GM06990 (cell line): ENCODE results near the gene NDUFS5.
"Not testable (repeated sequence)": the region's sequence is repeated elsewhere in the genome, so short reads cannot be mapped to it uniquely, and the experiment has no call there.

Experiments used
- DNase-seq: peaks from one replicate; pipeline ENCODE4 v3.0.0-alpha.2; 2011; ENCODE audit not compliant: insufficient read length; ENCODE audit errors: extremely low read depth
- H3K27me3 ChIP-seq: replicated peaks from 2 replicates; pipeline ENCODE4 v1.6.0; 2011; ENCODE audit warnings: low read length; ENCODE audit not compliant: control insufficient read depth, insufficient read depth
- H3K36me3 ChIP-seq: 2 replicates; pipeline ENCODE4 v1.5.1; 2011; ENCODE audit warnings: low read length; ENCODE audit not compliant: control insufficient read depth, insufficient read depth
- H3K4me3 ChIP-seq: replicated peaks from 2 replicates; pipeline ENCODE4 v1.5.1; 2011; ENCODE audit warnings: low read depth, mild to moderate bottlenecking, control low read depth, low read length
- TF ChIP-seq, protein P1 (sequence below): IDR thresholded peaks from 2 replicates; pipeline ENCODE4 v1.5.1; 2011; ENCODE audit warnings: low read length, control low read depth, mild to moderate bottlenecking, inconsistent platforms; ENCODE audit not compliant: insufficient read depth, poor library complexity, severe bottlenecking

The NDUFS5 gene

DNA sequence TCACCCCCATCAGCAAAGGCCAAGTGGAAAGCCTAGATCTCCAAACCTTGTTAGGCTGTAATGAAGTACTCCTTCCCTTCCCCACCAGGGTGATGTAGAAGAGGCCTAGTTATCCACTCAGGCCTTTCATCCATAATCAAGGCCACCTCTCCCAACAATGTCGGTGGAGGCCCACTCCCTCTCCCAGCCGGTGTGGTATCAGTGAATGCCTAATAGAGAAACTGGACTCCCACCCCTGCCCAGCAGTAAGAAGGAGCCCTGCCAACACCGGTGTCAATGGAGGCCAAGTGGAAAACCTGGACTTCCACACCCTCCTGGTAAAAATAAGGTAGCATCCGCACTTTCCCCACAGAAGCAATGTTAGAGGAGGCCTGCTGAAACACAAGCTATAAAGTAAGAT lies 23.9 kb downstream of the NDUFS5 start:
- Histone ChIP-seq H3K27me3 (no peaks in the 10 kb centered on the region), H3K4me3 (no peak overlapping the region), H3K36me3 (no peaks in the 10 kb centered on the region; the same call in 1 of the 2 replicates)
- DNase-seq = no peak
- TF ChIP-seq, protein P1, sequence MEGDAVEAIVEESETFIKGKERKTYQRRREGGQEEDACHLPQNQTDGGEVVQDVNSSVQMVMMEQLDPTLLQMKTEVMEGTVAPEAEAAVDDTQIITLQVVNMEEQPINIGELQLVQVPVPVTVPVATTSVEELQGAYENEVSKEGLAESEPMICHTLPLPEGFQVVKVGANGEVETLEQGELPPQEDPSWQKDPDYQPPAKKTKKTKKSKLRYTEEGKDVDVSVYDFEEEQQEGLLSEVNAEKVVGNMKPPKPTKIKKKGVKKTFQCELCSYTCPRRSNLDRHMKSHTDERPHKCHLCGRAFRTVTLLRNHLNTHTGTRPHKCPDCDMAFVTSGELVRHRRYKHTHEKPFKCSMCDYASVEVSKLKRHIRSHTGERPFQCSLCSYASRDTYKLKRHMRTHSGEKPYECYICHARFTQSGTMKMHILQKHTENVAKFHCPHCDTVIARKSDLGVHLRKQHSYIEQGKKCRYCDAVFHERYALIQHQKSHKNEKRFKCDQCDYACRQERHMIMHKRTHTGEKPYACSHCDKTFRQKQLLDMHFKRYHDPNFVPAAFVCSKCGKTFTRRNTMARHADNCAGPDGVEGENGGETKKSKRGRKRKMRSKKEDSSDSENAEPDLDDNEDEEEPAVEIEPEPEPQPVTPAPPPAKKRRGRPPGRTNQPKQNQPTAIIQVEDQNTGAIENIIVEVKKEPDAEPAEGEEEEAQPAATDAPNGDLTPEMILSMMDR = no peak

DNA sequence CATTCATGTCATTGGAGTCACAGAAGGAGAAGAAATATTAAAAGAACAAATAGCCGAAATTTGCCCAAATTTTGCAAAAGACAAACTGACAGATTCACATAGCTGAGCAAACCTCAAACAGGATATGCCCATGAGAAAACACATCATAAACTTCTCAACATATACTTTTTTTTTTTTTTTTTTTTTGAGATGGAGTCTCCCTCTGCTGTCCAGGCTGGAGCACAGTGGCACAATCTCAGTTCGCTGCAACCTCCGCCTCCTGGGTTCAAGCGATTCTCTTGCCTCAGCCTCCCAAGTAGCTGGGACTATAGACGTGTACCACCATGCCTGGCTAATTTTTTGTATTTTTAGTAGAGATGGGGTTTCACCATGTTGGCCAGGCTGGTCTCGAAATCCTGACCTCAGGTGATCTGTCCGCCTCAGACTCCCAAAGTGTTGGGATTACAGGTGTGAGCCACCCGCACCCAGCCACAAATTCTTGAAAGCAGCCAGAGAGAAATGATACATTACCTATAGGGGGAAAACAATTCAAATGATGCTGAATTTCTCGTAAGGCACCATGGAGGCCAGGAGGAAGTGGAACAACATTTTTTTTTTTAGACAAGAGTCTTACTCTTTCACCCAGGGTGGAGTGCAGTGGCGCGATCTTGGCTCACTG lies 25.2 kb downstream of the NDUFS5 start:
- DNase-seq = not testable (repeated sequence)

GRCh38 chr1:39051956-39052355 lies 25.8 kb downstream of the NDUFS5 start:
- DNase-seq = no peak
- TF ChIP-seq, protein P1 = no peak
- Histone ChIP-seq H3K4me3 (no peak overlapping the region), H3K36me3 (no peaks in the 10 kb centered on the region; the same call in 1 of the 2 replicates), H3K27me3 (no peaks in the 10 kb centered on the region)

More for the DNA sequence above, 25.2 kb downstream of the NDUFS5 start:
- not testable (repeated sequence) for H3K27me3 ChIP-seq, H3K36me3 ChIP-seq, H3K4me3 ChIP-seq

DNA sequence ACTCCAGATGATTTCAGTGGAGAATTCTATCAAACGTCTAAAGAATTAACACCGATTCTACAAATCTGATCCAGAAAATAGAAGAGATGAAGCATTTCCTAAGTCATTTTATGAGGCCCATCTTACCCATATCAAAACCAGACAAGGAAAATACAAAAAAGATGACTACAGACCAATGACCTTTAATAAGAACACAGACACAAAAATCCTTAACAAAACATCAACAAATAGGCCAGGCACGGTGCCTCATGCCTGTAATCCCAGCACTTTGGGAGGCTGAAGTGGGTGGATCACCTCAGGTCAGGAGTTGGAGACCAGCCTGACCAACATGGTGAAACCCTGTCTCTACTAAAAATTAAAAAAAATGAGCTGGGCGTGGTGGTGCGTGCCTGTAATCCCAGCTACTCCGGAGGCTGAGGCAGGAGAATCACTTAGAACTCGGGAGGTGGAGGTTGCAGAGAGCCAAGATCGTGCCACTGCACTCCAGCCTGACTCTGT lies 29.1 kb downstream of the NDUFS5 start:
- not testable (repeated sequence) for H3K27me3 ChIP-seq, H3K4me3 ChIP-seq, DNase-seq, H3K36me3 ChIP-seq

DNA sequence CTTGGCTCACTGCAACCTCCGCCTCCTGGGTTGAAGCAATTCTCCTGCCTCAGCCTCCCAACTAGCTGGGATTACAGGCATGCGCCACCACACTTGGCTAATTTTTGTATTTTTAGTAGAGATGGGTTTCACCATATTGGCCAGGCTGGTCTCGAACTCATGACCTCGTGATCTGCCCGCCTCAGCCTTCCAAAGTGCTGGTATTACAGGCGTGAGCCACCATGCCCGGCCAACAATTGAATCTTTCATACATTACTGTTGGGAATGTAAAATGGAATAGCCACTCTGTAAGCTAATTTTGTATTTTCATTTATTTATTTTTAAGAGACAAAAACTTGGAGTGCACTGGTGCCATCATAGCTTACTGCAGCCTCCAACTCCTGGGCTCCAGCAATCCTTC lies 35.4 kb downstream of the NDUFS5 start:
- not testable (repeated sequence) for DNase-seq, H3K27me3 ChIP-seq, H3K4me3 ChIP-seq

GRCh38 chr1:39061951-39062350 lies 35.8 kb downstream of the NDUFS5 start:
- TF ChIP-seq, protein P1 = no peak
- H3K36me3 ChIP-seq = no peaks in the 10 kb centered on the region
- DNase-seq = no peak
- no peaks in the 10 kb centered on the region for H3K27me3 ChIP-seq
- H3K4me3 ChIP-seq = no peak overlapping the region

More for the DNA sequence above, 35.4 kb downstream of the NDUFS5 start:
- not testable (repeated sequence) for H3K36me3 ChIP-seq

GRCh38 chr1:39063191-39063590 lies 37.0 kb downstream of the NDUFS5 start:
- Histone ChIP-seq H3K36me3 (no peaks in the 10 kb centered on the region), H3K27me3 (no peaks in the 10 kb centered on the region), H3K4me3 (no peak overlapping the region)
- DNase-seq = no peak
- TF ChIP-seq, protein P1 = no peak
